Activated T-cell treated with anti-CD3 and anti-CD28 coated beads, Interleukin-2, amount 50 U/mL, for 72 hours (primary cell): ENCODE data around the gene NT5C2. TPM values are rescaled to one million over a fixed set of nuclear protein-coding genes. Genes with fewer than 3 reads are reported as not detected.
A peak's percentile ranks its signal among the peaks of the same experiment; 100 is the strongest.
"Not testable (repeated sequence)": the region's sequence is repeated elsewhere in the genome, so short reads cannot be mapped to it uniquely, and the experiment has no call there.

ENCODE experiments used
- ATAC-seq, 2 donors: fragments of 150-1000 bp; cut with Tn5 transposase; replicated peaks in 1 of 2; 2 replicates each; pipeline ENCODE4 v1.10.0; 2021; ENCODE audit warnings: moderate library complexity in 2 of 2, mild to moderate bottlenecking in 1 of 2
- DNase-seq, 2 donors: peaks; one replicate each; pipeline ENCODE4 v3.0.0; 2021 to 2022; ENCODE audit warnings: mixed read lengths in 1 of 2
- H3K27ac Mint-ChIP-seq: one replicate; pipeline ENCODE4 v1.8.0; 2022; ENCODE audit warnings: mild to moderate bottlenecking, moderate library complexity, mixed read lengths
- H3K27me3 Mint-ChIP-seq: one replicate; pipeline ENCODE4 v1.8.0; 2022; ENCODE audit warnings: low read depth, mixed read lengths
- H3K36me3 Mint-ChIP-seq, 2 donors: one replicate each; pipeline ENCODE4 v1.8.0; 2022; ENCODE audit warnings: mixed read lengths in 2 of 2, mild to moderate bottlenecking in 1 of 2; ENCODE audit not compliant: insufficient read depth in 2 of 2
- H3K4me1 Mint-ChIP-seq: one replicate; pipeline ENCODE4 v1.8.0; 2022; ENCODE audit warnings: low read depth, mixed read lengths
- H3K4me3 Mint-ChIP-seq, 2 donors: one replicate each; pipeline ENCODE4 v1.8.0; 2022; ENCODE audit warnings: mild to moderate bottlenecking in 2 of 2, mixed read lengths in 2 of 2, moderate library complexity in 2 of 2
- H3K9me3 Mint-ChIP-seq, 2 donors: one replicate each; pipeline ENCODE4 v1.8.0; 2022; ENCODE audit warnings: mixed read lengths in 2 of 2
- total RNA-seq, 2 donors: library from RNA; stranded (reverse); gene quantifications; one replicate each; pipeline ENCODE4 v1.2.3, GENCODE V29; 2022

NT5C2 gene
- total RNA-seq, 2 donors from 2014 or later: 99.6 to 102 TPM

DNA sequence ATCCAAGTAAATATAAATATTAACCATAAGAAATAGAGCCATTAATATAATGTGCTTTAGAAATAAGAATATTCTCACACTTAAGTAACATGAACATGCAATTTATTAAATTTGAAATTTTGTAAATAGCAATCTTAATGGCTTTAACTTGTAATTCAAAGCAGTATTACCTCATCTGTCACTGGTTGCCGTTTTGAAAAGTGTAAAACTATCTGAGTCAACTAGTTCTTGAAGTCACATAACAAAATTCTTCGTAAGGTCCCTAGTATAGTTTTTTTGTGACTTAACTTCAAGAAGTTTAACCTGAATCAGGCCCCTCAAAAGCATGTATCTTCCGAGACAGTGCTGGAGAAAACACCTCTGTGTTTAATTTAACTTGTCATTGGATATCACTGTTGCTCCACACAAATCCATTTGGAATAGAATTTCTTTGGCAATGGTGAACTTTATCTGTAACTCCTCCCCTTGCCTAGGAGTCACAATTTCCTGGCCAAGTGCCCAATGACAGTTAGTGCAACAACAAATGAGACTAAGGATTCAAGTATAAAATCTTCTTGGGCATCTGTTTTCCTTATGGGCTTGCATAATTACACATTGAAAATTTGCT, 47.1 kb downstream of the NT5C2 start:
- peaks cover 0 to 5% of the 10 kb centered on the region in 2 donors for H3K36me3 Mint-ChIP-seq
- H3K4me3 Mint-ChIP-seq: no peak overlapping the region
- no peak for DNase-seq
- H3K27ac Mint-ChIP-seq: peak overlapping the region; percentile 47
- H3K27me3 Mint-ChIP-seq: no peaks in the 10 kb centered on the region
- H3K4me1 Mint-ChIP-seq: peaks cover 7% of the 10 kb centered on the region
- ATAC-seq: no peak
- H3K9me3 Mint-ChIP-seq: no peaks in the 10 kb centered on the region

DNA sequence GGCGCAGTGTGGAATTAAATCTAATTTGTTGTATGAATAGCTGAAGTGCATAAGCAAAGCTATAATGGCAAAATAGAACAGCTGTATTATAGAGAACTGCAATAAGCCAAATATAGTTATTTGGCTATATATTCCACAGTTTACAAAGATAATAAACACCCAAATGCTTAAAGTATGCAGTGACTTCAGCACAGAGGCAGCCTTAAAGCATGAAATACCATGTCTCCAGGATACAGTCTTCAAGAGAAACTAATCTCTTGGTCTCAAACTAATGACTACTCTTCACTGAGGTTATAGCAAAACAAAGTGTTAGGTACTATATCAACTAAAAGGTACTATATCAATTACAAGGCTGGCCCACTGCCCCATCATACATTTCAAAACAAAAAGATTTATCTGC, 48.0 kb downstream of the NT5C2 start:
- Mint-ChIP-seq H3K27me3 (no peaks in the 10 kb centered on the region), H3K4me3 (no peak overlapping the region), H3K36me3 (peaks cover 0 to 5% of the 10 kb centered on the region in 2 donors), H3K27ac (no peak overlapping the region), H3K4me1 (peaks cover 7% of the 10 kb centered on the region), H3K9me3 (no peaks in the 10 kb centered on the region)
- ATAC-seq: no peak
- DNase-seq: no peak

DNA sequence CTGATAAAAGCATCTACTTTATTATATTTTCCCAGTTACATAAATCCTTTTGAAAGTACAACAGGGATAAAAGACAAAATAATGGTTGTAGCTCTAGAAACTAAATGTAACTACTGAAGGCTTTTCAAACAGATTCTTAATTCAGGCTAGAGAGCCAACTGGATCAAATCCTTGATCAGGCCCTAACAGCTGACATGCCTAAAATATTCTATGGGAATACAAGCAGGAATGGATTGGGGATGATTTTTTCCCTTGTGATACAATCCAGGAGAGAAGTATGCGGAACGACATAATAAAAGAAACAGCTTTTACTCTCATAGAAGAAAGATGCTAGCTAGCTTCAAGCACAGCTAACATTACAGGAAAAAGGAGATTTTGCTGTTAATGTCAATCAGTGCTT, 49.0 kb downstream of the NT5C2 start:
- Mint-ChIP-seq H3K4me3 (no peak overlapping the region), H3K9me3 (no peaks in the 10 kb centered on the region), H3K27ac (peak overlapping the region; percentile 33), H3K36me3 (peaks cover 0 to 5% of the 10 kb centered on the region in 2 donors), H3K27me3 (no peaks in the 10 kb centered on the region), H3K4me1 (peaks cover 7% of the 10 kb centered on the region)
- DNase-seq (no peak), ATAC-seq (no peak)

DNA sequence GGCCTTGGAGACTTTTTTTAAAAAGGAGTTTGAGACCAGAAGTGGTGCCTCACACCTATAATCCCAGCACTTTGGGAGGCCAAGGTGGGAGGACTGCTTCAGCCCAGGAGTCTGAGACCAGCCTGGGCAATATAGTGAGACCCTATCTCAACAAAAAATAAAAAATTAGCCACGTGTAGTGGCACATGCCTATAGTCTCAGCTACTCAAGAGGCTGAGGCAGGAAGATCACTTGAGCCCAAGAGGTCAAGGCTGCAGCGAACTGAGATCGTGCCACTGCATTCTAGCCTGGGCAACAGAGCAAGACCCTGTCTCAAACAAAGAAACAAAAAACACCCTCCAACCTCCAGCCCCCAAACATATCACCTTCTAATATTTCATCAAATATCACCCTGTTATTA, 49.4 kb downstream of the NT5C2 start:
- not testable (repeated sequence) for H3K27ac Mint-ChIP-seq, H3K36me3 Mint-ChIP-seq, H3K4me1 Mint-ChIP-seq, ATAC-seq, DNase-seq, H3K4me3 Mint-ChIP-seq, H3K27me3 Mint-ChIP-seq, H3K9me3 Mint-ChIP-seq

DNA sequence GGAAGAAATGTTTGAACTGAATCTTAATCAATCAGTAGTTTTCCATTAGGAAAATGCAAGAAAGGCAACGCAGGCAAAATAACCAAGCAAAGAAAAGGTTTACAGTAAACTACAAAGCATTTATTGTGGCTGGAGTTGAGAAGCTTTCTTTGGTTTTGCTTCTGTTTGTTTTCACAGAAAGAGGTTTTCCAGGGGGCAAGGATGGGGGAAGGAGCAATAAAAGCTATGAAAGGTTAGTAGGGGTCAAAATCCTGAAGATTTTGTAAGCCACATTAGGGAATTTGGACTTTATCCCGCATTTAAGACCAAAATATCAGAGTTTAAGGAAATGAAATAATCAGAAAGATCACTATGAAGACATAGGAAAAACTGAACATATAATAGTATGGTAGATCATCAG, 51.1 kb downstream of the NT5C2 start:
- DNase-seq: no peak
- Mint-ChIP-seq H3K27ac (no peak overlapping the region), H3K9me3 (no peaks in the 10 kb centered on the region), H3K27me3 (no peaks in the 10 kb centered on the region), H3K4me1 (peaks cover 5% of the 10 kb centered on the region), H3K4me3 (no peak overlapping the region), H3K36me3 (peaks cover 0 to 8% of the 10 kb centered on the region in 2 donors)
- no peak for ATAC-seq

DNA sequence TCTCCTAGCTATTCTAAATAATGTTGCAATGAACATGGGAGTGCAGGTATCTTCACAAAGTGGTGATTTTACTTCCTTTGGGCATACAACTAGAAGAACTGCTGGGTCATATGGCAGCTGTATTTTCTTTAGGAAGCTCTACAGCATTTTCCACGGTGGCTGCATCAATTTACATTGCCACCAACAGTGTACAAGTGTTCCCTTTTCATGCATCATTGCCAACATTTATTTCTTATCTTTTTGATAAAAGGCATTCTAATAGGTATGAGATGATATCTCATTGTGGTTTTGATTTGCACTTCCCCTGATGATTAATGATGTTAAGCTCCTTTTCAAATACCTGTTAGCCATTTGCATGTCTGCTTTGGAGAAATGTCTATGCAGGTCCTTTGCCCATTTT, 52.6 kb downstream of the NT5C2 start:
- DNase-seq (no peak), ATAC-seq (no peak)
- Mint-ChIP-seq H3K9me3 (no peaks in the 10 kb centered on the region), H3K27me3 (no peaks in the 10 kb centered on the region), H3K36me3 (peaks cover 3 to 11% of the 10 kb centered on the region in 2 donors), H3K4me1 (peaks cover 8% of the 10 kb centered on the region), H3K27ac (no peak overlapping the region), H3K4me3 (no peak overlapping the region)

DNA sequence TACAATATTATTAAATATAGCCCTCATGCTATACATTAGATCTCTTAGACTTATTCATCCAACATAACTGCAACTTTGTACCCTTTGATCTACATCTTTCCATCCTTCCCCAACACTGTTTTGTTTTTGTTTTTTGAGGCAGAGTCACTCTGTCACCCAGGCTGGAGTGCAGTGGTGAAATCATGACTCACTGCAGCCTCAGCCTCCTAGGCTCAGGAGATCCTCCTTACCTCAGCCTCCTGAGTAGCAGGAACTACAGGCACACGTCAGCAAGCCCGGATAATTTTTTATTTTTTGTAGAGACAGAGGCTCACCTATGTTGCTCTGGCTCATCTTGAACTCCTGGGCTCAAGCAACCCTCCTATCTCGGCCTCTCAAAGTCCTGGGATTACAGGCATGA, 53.3 kb downstream of the NT5C2 start:
- peaks cover 9 to 18% of the 10 kb centered on the region in 2 donors for H3K36me3 Mint-ChIP-seq
- no peaks in the 10 kb centered on the region for H3K27me3 Mint-ChIP-seq
- H3K4me1 Mint-ChIP-seq: peaks cover 14% of the 10 kb centered on the region
- H3K27ac Mint-ChIP-seq: no peak overlapping the region
- H3K9me3 Mint-ChIP-seq: peaks cover 2 to 5% of the 10 kb centered on the region in 2 donors
- ATAC-seq (no peak), DNase-seq (no peak)
- H3K4me3 Mint-ChIP-seq: no peak overlapping the region

DNA sequence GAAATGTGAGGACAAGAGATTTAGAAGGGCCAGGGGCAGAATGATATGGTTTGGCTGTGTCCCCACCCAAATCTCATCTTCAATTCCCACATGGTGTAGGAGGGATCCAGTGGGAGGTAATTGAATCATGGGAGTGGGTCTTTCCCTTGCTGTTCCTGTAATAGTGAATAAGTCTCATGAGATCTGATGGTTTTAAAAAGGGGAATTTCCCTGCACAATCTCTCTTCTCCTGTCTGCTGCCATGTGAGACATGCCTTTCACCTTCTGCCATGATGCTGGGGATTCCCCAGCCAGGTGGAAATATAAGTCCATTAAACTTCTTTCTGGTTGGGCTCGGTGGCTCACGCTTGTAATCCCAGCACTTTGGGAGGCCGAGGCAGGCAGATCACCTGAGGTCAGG, 57.9 kb downstream of the NT5C2 start:
- H3K4me3 Mint-ChIP-seq: peak overlapping the region; percentile 17 to 21
- DNase-seq (peak in 1 of 2 donors; percentile 11), ATAC-seq (peak in 1 of 2 donors; percentile 33)
- H3K27ac Mint-ChIP-seq: peak overlapping the region; percentile 44
- peaks cover 24 to 45% of the 10 kb centered on the region in 2 donors for H3K36me3 Mint-ChIP-seq
- not testable (repeated sequence) for H3K27me3 Mint-ChIP-seq, H3K9me3 Mint-ChIP-seq
- peaks cover 39% of the 10 kb centered on the region for H3K4me1 Mint-ChIP-seq

DNA sequence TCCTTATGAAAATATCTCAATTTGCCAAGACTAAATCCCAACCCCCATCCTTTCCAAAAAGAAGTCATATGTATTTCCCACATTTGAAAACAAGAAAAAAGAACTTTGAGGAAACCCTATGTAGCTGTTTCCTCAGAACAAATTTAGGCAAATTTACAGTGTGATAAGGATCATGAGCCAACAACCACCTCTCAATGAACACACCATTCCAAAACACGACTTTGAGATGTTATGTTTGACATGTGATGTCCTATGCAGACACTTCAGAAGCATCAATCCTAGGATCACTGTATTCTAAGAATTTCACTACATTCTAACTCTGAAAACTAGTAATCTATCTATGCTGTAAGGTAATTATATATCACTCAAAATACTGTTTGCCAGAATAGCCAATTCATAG, 62.2 kb downstream of the NT5C2 start:
- peak overlapping the region; percentile 61 for H3K27ac Mint-ChIP-seq
- H3K36me3 Mint-ChIP-seq: peaks cover 23 to 43% of the 10 kb centered on the region in 2 donors
- peaks cover 44% of the 10 kb centered on the region for H3K4me1 Mint-ChIP-seq
- ATAC-seq (no peak), DNase-seq (no peak)
- H3K9me3 Mint-ChIP-seq: peaks cover 4 to 5% of the 10 kb centered on the region in 2 donors
- H3K27me3 Mint-ChIP-seq: no peaks in the 10 kb centered on the region
- H3K4me3 Mint-ChIP-seq: no peak overlapping the region

DNA sequence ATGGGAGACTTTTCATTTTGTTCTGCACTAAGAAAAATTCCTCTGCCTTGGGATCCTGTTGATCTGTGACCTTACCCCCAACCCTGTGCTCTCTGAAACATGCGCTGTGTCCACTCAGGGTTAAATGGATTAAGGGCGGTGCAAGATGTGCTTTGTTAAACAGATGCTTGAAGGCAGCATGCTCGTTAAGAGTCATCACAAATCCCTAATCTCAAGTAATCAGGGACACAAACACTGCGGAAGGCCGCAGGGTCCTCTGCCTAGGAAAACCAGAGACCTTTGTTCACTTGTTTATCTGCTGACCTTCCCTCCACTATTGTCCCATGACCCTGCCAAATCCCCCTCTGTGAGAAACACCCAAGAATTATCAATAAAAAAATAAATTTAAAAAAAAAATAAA, 62.9 kb downstream of the NT5C2 start:
- H3K9me3 Mint-ChIP-seq, H3K4me3 Mint-ChIP-seq, DNase-seq, H3K27me3 Mint-ChIP-seq, ATAC-seq, H3K27ac Mint-ChIP-seq: not testable (repeated sequence)
- Mint-ChIP-seq H3K36me3 (peaks cover 20 to 40% of the 10 kb centered on the region in 2 donors), H3K4me1 (peaks cover 43% of the 10 kb centered on the region)

DNA sequence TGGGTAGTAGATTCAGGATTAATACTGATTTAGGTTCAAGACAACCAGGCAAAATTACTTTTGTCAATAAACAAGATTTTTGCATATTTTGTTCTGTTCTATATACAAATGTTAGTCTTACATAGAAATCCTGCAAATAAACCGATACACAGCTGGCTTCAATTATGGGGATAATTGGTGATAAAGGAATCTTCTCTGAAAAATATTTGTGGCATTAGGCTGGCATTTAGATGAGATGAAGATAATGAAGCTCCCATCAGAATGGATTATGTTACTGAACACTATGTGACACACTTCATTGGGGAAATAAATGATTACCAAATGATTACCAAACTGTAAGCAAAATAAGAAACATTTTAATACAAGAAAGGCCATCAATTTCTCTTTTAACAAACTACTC, 65.8 kb downstream of the NT5C2 start:
- DNase-seq: no peak
- ATAC-seq: no peak
- H3K36me3 Mint-ChIP-seq: peaks cover 9 to 19% of the 10 kb centered on the region in 2 donors
- H3K27me3 Mint-ChIP-seq: no peaks in the 10 kb centered on the region
- no peak overlapping the region for H3K27ac Mint-ChIP-seq
- no peaks in the 10 kb centered on the region for H3K9me3 Mint-ChIP-seq
- H3K4me3 Mint-ChIP-seq: no peak overlapping the region
- peaks cover 28% of the 10 kb centered on the region for H3K4me1 Mint-ChIP-seq

DNA sequence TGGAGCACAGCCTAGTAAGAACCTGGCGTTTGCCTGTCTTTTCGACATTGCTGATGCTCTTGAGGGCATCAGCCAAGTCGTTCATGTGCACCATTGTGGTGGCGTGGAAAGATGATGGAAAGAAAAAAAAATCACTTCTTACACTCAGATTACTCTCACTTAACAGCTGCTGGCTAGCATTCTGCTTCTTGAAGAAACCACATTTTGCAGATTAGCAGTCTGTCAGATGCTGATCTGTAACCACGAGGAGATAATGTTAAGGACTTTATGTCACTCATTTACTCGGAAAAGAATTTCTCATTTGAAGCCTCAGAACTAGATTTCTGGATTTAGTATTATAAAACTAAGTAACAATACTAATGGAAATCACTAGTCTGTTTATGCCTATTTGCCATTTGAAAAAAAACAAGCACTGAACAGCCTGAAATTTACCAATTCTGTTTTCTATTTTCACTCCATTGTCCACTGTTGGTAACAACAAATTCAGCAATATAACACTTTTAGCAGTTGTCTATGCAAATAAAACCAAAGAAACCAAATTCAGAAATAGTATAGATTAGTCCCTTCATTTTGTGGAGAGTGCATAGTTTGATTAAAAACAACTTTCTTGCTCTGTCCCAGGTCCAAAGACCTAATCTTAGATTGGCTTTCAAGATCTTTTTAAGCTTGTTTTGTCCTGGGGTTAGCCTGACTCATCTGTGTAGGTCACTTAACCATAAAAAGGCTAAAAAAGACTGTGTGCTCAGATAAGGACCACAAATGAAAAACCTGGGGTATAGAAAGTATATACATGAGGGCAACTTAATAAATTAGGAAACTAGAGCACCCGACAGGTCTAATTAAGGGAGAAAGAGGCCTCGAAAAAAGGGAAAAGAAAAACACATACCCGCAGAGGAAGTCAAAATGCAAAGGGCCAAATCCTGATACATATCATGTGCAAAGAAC, 67.5 kb downstream of the NT5C2 start:
- ATAC-seq (peak; percentile 43 to 70), DNase-seq (no peak)
- Mint-ChIP-seq H3K9me3 (no peaks in the 10 kb centered on the region), H3K36me3 (peaks cover 1 to 6% of the 10 kb centered on the region in 2 donors), H3K27ac (peak overlapping the region; percentile 5), H3K27me3 (no peaks in the 10 kb centered on the region), H3K4me3 (peak overlapping the region; percentile 1 to 26), H3K4me1 (peaks cover 18% of the 10 kb centered on the region)

DNA sequence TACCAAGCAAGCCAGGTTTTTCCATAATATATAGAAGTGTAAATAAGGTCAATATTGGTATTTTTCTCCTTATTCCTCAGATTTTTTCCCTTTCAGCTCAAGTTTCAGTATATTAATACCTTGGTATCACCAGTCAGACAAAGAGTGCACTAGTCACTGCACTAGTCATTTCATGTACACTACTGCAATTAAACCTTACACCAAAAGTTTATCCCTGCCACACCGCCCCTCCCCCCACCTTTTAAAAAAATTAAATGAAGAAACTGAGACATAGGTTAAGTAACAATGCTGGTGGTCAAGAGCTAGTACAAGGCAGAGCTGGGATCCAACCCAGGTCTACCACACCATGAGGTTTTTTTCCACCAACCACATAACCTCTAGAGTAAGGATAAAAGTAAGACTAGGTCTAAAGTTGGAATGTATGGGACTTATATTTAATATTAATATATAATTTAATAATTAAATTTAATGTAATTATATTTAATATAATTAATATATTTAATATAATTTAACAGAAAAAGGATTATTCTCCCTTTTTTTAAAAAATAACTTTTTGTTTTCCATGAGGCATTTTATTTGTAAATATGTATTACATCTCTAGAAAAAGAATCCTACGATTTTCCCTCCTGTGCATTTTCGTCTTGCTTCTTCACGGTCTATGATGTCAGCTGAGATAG, 68.5 kb downstream of the NT5C2 start:
- Mint-ChIP-seq H3K27me3 (no peaks in the 10 kb centered on the region), H3K36me3 (peaks cover 1 to 5% of the 10 kb centered on the region in 2 donors), H3K27ac (no peak overlapping the region), H3K4me3 (no peak overlapping the region), H3K9me3 (no peaks in the 10 kb centered on the region), H3K4me1 (peaks cover 18% of the 10 kb centered on the region)
- DNase-seq: peak in 1 of 2 donors; percentile 25
- peak; percentile 36 to 74 for ATAC-seq
